Progenitor cell of endocrine pancreas (in vitro differentiated cells): ENCODE measurements around the gene PDK4. TPM values are rescaled to one million over a fixed set of nuclear protein-coding genes. Genes with fewer than 3 reads are reported as not detected.

Experiments used
- DNase-seq: peaks from one replicate; pipeline ENCODE4 v3.0.0; 2021; ENCODE audit warnings: low spot score; ENCODE audit not compliant: unreplicated experiment
- H3K27ac Mint-ChIP-seq: 2 replicates; pipeline ENCODE4 v1.8.0; 2021; ENCODE audit warnings: mild to moderate bottlenecking, moderate library complexity, mixed read lengths
- H3K27me3 Mint-ChIP-seq: 2 replicates; pipeline ENCODE4 v1.8.0; 2021; ENCODE audit warnings: mixed read lengths
- H3K36me3 Mint-ChIP-seq: 2 replicates; pipeline ENCODE4 v1.8.0; 2022; ENCODE audit warnings: mixed read lengths; ENCODE audit not compliant: insufficient read depth
- H3K4me1 Mint-ChIP-seq: 2 replicates; pipeline ENCODE4 v1.8.0; 2021; ENCODE audit warnings: low read depth, mixed read lengths
- H3K4me3 Mint-ChIP-seq: 2 replicates; pipeline ENCODE4 v1.8.0; 2021; ENCODE audit warnings: low read depth, mild to moderate bottlenecking, moderate library complexity, mixed read lengths
- H3K9me3 Mint-ChIP-seq: 2 replicates; pipeline ENCODE4 v1.8.0; 2021; ENCODE audit warnings: low read depth, mixed read lengths
- CTCF ChIP-seq: fragments of 200-600 bp; sonication (generic); IDR thresholded peaks from one replicate; pipeline ENCODE4 v1.5.0; 2021; ENCODE audit warnings: antibody characterized with exemption, mild to moderate bottlenecking; ENCODE audit not compliant: unreplicated experiment
- total RNA-seq: library from RNA; stranded (reverse); gene quantifications from 2 replicates; pipeline ENCODE4 v1.2.1, GENCODE V29; 2021

Gene PDK4
- total RNA-seq, 1 donor from 2014 or later: 29.1 TPM

- Mint-ChIP-seq H3K36me3 (peaks cover 8% of the 10 kb centered on the region), H3K27me3 (no peaks in the 10 kb centered on the region), H3K27ac (peak overlapping the region; percentile 5), H3K4me1 (peaks cover 29% of the 10 kb centered on the region), H3K9me3 (peaks cover 4% of the 10 kb centered on the region), H3K4me3 (no peak overlapping the region)
- DNase-seq: no peak
- no peak for TF ChIP-seq CTCF
Observed at GRCh38 chr7:95602421-95602820, 6.1 kb upstream of the PDK4 start.

- Mint-ChIP-seq H3K36me3 (peaks cover 3% of the 10 kb centered on the region), H3K27ac (peak overlapping the region; percentile 0), H3K9me3 (peaks cover 4% of the 10 kb centered on the region), H3K27me3 (no peaks in the 10 kb centered on the region), H3K4me1 (peaks cover 28% of the 10 kb centered on the region), H3K4me3 (no peak overlapping the region)
- TF ChIP-seq CTCF: no peak
- DNase-seq: no peak
Observed at GRCh38 chr7:95601316-95601715, 5.0 kb upstream of the PDK4 start.

GRCh38 chr7:95599069-95599468 is 2.8 kb upstream of the PDK4 start:
- Mint-ChIP-seq H3K9me3 (no peaks in the 10 kb centered on the region), H3K4me3 (no peak overlapping the region), H3K27me3 (no peaks in the 10 kb centered on the region), H3K4me1 (peaks cover 37% of the 10 kb centered on the region), H3K36me3 (no peaks in the 10 kb centered on the region), H3K27ac (no peak overlapping the region)
- DNase-seq: no peak
- no peak for TF ChIP-seq CTCF

- H3K4me1 Mint-ChIP-seq: peaks cover 37% of the 10 kb centered on the region
- H3K27ac Mint-ChIP-seq: no peak overlapping the region
- peaks cover under 1% of the 10 kb centered on the region for H3K36me3 Mint-ChIP-seq
- no peak for TF ChIP-seq CTCF
- no peak overlapping the region for H3K4me3 Mint-ChIP-seq
- no peaks in the 10 kb centered on the region for H3K27me3 Mint-ChIP-seq
- no peak for DNase-seq
- H3K9me3 Mint-ChIP-seq: no peaks in the 10 kb centered on the region
Observed at GRCh38 chr7:95598511-95598910, 2.2 kb upstream of the PDK4 start.

- Mint-ChIP-seq H3K36me3 (peaks cover 7% of the 10 kb centered on the region), H3K4me3 (peak overlapping the region; percentile 89), H3K27ac (peak overlapping the region; percentile 95), H3K27me3 (no peaks in the 10 kb centered on the region), H3K9me3 (no peaks in the 10 kb centered on the region), H3K4me1 (peaks cover 20% of the 10 kb centered on the region)
- TF ChIP-seq CTCF: no peak
- DNase-seq: no peak
Observed at GRCh38 chr7:95595746-95596197, 544 bp downstream of the PDK4 start.
